Smooth muscle cell (in vitro differentiated cells): ENCODE measurements around the gene LRRC56. TPM values are rescaled to one million over a fixed set of nuclear protein-coding genes. Genes with fewer than 3 reads are reported as not detected.

Experiments
- DNase-seq: peaks from one replicate; lab custom pipeline; 2025; ENCODE audit not compliant: unreplicated experiment; lab: John Stamatoyannopoulos, UW
- H2AFZ ChIP-seq: fragments of 200-600 bp; sonication (generic); 2 replicates; pipeline ENCODE4 v1.6.0; 2016; ENCODE audit warnings: antibody characterized with exemption, low read depth, mild to moderate bottlenecking
- H3F3A ChIP-seq: fragments of 200-600 bp; sonication (generic); 2 replicates; pipeline ENCODE4 v1.6.0; 2017; ENCODE audit warnings: antibody characterized with exemption, low read depth
- H3K27ac ChIP-seq: fragments of 200-600 bp; sonication (generic); 2 replicates; pipeline ENCODE4 v1.5.1; 2016; ENCODE audit warnings: low read depth, mild to moderate bottlenecking
- H3K27me3 ChIP-seq: fragments of 200-600 bp; sonication (generic); 2 replicates; pipeline ENCODE4 v1.6.1; 2016; ENCODE audit warnings: low read depth, mild to moderate bottlenecking
- H3K36me3 ChIP-seq: fragments of 200-600 bp; sonication (generic); 2 replicates; pipeline ENCODE4 v1.5.1; 2016; ENCODE audit warnings: low read depth
- H3K4me1 ChIP-seq: fragments of 200-600 bp; sonication (generic); 2 replicates; pipeline ENCODE4 v1.5.1; 2016; ENCODE audit warnings: low read depth
- H3K4me2 ChIP-seq: fragments of 200-600 bp; sonication (generic); 2 replicates; pipeline ENCODE4 v1.6.0; 2016; ENCODE audit warnings: mild to moderate bottlenecking
- H3K4me3 ChIP-seq: fragments of 200-600 bp; sonication (generic); 2 replicates; pipeline ENCODE4 v1.5.1; 2016; ENCODE audit warnings: mild to moderate bottlenecking
- H3K79me2 ChIP-seq: fragments of 200-600 bp; sonication (generic); 2 replicates; pipeline ENCODE4 v1.6.0; 2016; ENCODE audit warnings: low read depth, mild to moderate bottlenecking
- H3K9ac ChIP-seq: fragments of 200-600 bp; sonication (generic); 2 replicates; pipeline ENCODE4 v1.6.0; 2016; ENCODE audit warnings: low read depth
- H3K9me3 ChIP-seq: fragments of 200-600 bp; sonication (generic); replicated peaks from 2 replicates; pipeline ENCODE4 v1.5.1; 2016; ENCODE audit warnings: low read depth
- H4K20me1 ChIP-seq: fragments of 200-600 bp; sonication (generic); 2 replicates; pipeline ENCODE4 v1.6.0; 2016; ENCODE audit warnings: low read depth
- WGBS: methylation state at CpG from one replicate; pipeline ENCODE4 v1.1.7; 2016; ENCODE audit warnings: low lambda C conversion rate; 5-methylcytosine and 5-hydroxymethylcytosine counted together
- polyA plus RNA-seq: library from polyadenylated mRNA; unstranded; fragments of >200 nt; fragmentation: Nextera tagmentation; extraction: Ambion mirVana; gene quantifications from 2 replicates; pipeline ENCODE4 v1.2.1, GENCODE V29; 2016
- total RNA-seq: library from RNA; depleted of rRNA; stranded (reverse); fragments of >200 nt; gene quantifications from 2 replicates; pipeline ENCODE4 v1.2.3, GENCODE V29; 2014
- TF ChIP-seq, protein P1 (sequence below): fragments of 200-600 bp; sonication (generic); IDR thresholded peaks from 2 replicates; pipeline ENCODE4 v1.5.1; 2017; ENCODE audit warnings: borderline replicate concordance, mild to moderate bottlenecking, antibody characterized with exemption; ENCODE audit not compliant: insufficient read depth, poor library complexity, severe bottlenecking

LRRC56 gene
- total and polyA plus RNA-seq, 2 experiments from 2014 or later = 0.31 to 1.5 TPM

DNA sequence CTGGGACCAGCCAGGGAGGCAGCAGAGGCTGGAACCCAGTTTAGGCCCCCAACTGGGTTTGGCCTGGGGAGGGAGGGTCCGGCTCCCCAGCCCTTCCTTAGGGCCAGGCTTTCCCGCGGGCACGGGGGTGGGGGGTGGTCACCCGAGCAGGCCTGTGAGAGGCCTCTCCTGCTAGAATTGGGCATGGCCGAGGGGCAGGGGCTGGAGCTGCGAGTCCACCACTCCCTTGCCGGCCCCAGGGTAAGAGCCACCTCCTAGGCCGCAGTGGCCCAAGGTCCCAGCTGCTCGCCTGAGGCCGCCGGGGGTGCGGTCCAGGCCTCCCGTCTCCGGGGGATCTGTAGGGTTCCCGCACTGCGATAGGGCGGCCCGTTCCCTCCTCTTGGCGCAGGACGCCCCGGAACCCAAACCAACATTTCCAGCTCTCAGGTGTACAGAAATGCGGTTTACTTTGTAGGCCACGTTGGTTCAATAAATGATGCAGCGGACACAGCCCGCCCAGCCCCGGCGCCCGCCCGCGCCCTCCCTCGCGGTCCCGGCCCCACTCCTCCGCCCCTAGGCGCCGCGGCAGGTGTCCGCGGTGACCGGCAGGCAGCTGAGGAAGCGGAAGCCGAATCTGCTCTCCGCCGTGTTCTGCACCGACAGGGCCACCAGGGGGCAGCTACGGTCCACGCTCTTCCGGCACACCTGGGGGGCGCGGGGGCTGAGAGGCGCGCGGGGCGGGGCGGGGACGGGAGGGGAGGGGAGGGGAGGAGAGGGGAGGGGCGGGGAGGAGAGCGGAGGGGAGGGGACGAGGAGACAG is 17.3 kb downstream of the LRRC56 start:
- peak overlapping the region; percentile 80 for H3K4me2 ChIP-seq
- H3K79me2 ChIP-seq = no peaks in the 10 kb centered on the region
- 13% methylated on average over 36 of the region's 60 CpGs for WGBS
- H3K9ac ChIP-seq = no peak overlapping the region
- no peak overlapping the region for H3K27ac ChIP-seq
- peaks cover 2% of the 10 kb centered on the region for H3K4me1 ChIP-seq
- no peak overlapping the region for H2AFZ ChIP-seq
- H3K4me3 ChIP-seq = peak overlapping the region; percentile 41
- H3K27me3 ChIP-seq = peaks cover 58% of the 10 kb centered on the region
- DNase-seq = no peak
- no peaks in the 10 kb centered on the region for H3F3A ChIP-seq
- TF ChIP-seq, protein P1, sequence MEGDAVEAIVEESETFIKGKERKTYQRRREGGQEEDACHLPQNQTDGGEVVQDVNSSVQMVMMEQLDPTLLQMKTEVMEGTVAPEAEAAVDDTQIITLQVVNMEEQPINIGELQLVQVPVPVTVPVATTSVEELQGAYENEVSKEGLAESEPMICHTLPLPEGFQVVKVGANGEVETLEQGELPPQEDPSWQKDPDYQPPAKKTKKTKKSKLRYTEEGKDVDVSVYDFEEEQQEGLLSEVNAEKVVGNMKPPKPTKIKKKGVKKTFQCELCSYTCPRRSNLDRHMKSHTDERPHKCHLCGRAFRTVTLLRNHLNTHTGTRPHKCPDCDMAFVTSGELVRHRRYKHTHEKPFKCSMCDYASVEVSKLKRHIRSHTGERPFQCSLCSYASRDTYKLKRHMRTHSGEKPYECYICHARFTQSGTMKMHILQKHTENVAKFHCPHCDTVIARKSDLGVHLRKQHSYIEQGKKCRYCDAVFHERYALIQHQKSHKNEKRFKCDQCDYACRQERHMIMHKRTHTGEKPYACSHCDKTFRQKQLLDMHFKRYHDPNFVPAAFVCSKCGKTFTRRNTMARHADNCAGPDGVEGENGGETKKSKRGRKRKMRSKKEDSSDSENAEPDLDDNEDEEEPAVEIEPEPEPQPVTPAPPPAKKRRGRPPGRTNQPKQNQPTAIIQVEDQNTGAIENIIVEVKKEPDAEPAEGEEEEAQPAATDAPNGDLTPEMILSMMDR = peak; percentile 52
- H3K36me3 ChIP-seq = no peaks in the 10 kb centered on the region
- no peaks in the 10 kb centered on the region for H4K20me1 ChIP-seq
- no peaks in the 10 kb centered on the region for H3K9me3 ChIP-seq

GRCh38 chr11:555227-555779 is 18.0 kb downstream of the LRRC56 start:
- no peaks in the 10 kb centered on the region for H3K79me2 ChIP-seq
- no peak overlapping the region for H3K27ac ChIP-seq
- H3K4me1 ChIP-seq = peaks cover 8% of the 10 kb centered on the region
- H3K4me3 ChIP-seq = peak overlapping the region; percentile 41
- no peaks in the 10 kb centered on the region for H4K20me1 ChIP-seq
- H3K4me2 ChIP-seq = peak overlapping the region; percentile 80
- no peaks in the 10 kb centered on the region for H3K36me3 ChIP-seq
- no peak overlapping the region for H3K9ac ChIP-seq
- no peak overlapping the region for H2AFZ ChIP-seq
- 3% methylated on average over 31 of the region's 57 CpGs for WGBS
- no peaks in the 10 kb centered on the region for H3K9me3 ChIP-seq
- H3F3A ChIP-seq = no peaks in the 10 kb centered on the region
- DNase-seq = no peak
- TF ChIP-seq, protein P1 = no peak
- H3K27me3 ChIP-seq = peaks cover 58% of the 10 kb centered on the region

DNA sequence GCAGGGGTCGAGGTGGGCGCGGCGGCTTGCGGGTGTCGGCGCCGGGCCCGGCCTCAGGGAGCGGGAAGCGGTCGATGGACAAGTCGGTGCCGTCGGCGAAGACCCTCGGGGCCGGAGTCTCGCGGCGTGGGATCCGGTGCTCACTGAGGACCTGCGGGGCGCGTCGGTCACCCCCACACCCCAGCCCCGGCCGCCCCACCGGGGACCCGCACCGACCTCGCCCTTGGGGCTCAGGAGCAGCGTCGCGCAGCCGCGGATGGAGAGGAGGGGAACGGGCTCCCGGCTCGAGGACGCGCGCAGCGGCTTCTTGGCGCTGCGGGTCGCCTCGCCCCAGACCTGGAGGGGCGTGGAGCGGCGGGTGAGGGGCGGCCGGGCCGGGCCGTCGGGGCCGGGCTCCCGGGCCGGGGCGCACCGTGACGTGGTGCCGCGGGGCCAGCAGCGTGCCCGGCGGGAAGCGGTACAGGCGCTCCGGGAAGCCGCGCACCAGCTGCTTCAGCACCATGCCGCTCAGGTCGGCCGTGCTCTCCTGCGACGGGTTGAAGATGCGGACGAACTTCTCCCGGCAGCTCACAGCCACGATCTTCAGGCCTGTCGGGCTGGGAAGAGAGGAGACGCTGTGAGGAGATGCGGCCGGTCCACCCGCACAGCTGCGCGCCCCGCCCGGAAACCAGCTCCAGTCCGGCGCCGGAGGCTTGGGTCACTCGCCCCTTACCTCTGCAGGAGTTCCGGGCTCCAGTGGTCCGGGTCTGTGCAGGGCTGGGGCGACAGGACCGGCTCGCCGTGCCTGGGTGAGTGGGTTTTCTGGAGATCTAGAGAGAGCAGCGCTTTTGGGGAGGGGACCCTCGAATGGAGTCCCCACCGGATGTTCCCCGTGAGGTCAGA is 18.7 kb downstream of the LRRC56 start:
- no peaks in the 10 kb centered on the region for H3K9me3 ChIP-seq
- TF ChIP-seq, protein P1 = no peak
- peak overlapping the region; percentile 41 for H3K4me3 ChIP-seq
- no peak overlapping the region for H2AFZ ChIP-seq
- 11% methylated on average over 58 of the region's 104 CpGs for WGBS
- peaks cover 58% of the 10 kb centered on the region for H3K27me3 ChIP-seq
- peaks cover 8% of the 10 kb centered on the region for H3K4me1 ChIP-seq
- no peaks in the 10 kb centered on the region for H3K36me3 ChIP-seq
- DNase-seq = no peak
- no peaks in the 10 kb centered on the region for H3K79me2 ChIP-seq
- peak overlapping the region; percentile 80 for H3K4me2 ChIP-seq
- H3F3A ChIP-seq = no peaks in the 10 kb centered on the region
- no peak overlapping the region for H3K9ac ChIP-seq
- H3K27ac ChIP-seq = no peak overlapping the region
- no peaks in the 10 kb centered on the region for H4K20me1 ChIP-seq
